ENCODE data around the gene ARNT2. TPM values are rescaled to one million over a fixed set of nuclear protein-coding genes. Genes with fewer than 3 reads are reported as not detected.

ARNT2 gene
- total and polyA plus RNA-seq, 12 donors, result 2.0 to 6.4 (median 3.5) TPM

DNA sequence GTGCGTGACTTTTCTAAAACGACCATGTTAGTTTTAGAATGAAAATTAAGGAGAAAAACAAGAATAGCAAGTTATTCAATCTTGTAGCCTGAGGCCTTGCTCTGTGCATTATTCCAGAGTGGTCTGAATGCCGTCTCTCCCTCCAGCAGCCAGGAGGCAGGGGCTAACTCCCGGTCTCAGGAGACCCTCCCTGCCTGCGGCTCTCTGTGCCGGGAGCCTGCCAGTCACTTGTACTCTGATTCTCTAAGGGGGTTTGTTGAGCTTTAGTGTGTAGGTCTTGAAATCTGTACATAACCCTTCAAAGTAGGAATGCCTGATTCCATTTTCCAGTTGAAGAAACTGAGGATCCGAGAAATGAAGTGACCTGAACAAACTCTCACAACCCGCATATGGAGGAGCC, 97.3 kb downstream of the ARNT2 start:
- Histone ChIP-seq H3K4me1 (replicated peaks in 1 of 2) (no peaks in the 10 kb centered on the region), H3K36me3 (replicated peaks in 1 of 2) (no peaks in the 10 kb centered on the region), H3K27ac (no peak overlapping the region), H3K27me3 (no peaks in the 10 kb centered on the region), H3K9me3 (replicated peaks in 1 of 3) (no peaks in the 10 kb centered on the region), H3K4me3 (no peak overlapping the region)
- no peak for DNase-seq
- TF ChIP-seq, protein P1, sequence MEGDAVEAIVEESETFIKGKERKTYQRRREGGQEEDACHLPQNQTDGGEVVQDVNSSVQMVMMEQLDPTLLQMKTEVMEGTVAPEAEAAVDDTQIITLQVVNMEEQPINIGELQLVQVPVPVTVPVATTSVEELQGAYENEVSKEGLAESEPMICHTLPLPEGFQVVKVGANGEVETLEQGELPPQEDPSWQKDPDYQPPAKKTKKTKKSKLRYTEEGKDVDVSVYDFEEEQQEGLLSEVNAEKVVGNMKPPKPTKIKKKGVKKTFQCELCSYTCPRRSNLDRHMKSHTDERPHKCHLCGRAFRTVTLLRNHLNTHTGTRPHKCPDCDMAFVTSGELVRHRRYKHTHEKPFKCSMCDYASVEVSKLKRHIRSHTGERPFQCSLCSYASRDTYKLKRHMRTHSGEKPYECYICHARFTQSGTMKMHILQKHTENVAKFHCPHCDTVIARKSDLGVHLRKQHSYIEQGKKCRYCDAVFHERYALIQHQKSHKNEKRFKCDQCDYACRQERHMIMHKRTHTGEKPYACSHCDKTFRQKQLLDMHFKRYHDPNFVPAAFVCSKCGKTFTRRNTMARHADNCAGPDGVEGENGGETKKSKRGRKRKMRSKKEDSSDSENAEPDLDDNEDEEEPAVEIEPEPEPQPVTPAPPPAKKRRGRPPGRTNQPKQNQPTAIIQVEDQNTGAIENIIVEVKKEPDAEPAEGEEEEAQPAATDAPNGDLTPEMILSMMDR (IDR thresholded peaks at IDR 0.05), result no peak
- TF ChIP-seq POLR2A (IDR thresholded peaks at IDR 0.05), result no peak
- intact Hi-C loops (cut with DNase I), result loop anchor here in 1 of 2 donors (10.0 kb wide), 1 partner anchor 47 kb away; no protein-coding TSS in a partner anchor
- 93 to 96% (median 94%) methylated on average over 8 of the region's 8 CpGs for WGBS, 4 donors

DNA sequence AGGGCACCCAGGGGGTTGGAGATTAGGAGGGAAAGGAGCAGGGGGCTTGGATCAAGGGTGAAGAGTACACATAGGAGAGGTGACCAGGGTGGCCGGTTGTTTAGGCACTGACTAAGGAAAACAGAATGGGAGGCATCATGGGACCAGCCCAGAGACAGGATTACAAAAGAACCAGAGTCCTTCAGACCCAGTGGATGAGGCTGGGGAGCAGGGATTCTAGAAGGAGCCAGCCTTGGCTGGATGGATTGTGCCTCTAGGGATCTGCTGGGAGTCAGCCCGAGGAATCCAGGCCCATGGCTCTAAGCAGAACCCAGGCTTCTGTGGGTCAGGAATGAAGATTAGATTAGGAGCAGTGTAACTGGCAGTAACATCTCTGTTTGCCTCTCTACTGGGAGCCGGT, 98.6 kb downstream of the ARNT2 start:
- Histone ChIP-seq H3K9me3 (replicated peaks in 1 of 3) (no peaks in the 10 kb centered on the region), H3K27me3 (no peaks in the 10 kb centered on the region), H3K36me3 (replicated peaks in 1 of 2) (no peaks in the 10 kb centered on the region), H3K27ac (peak overlapping the region in 1 of 5 donors; percentile 38), H3K4me3 (no peak overlapping the region), H3K4me1 (replicated peaks in 1 of 2) (no peaks in the 10 kb centered on the region)
- intact Hi-C loops (cut with DNase I), result loop anchor here in 1 of 2 donors (10.0 kb wide), 1 partner anchor 48 kb away; no protein-coding TSS in a partner anchor
- DNase-seq, result no peak
- TF ChIP-seq, protein P1 (IDR thresholded peaks at IDR 0.05), result no peak
- TF ChIP-seq POLR2A (IDR thresholded peaks at IDR 0.05), result no peak
- 72 to 83% (median 80%) methylated on average over 3 of the region's 3 CpGs for WGBS, 4 donors

DNA sequence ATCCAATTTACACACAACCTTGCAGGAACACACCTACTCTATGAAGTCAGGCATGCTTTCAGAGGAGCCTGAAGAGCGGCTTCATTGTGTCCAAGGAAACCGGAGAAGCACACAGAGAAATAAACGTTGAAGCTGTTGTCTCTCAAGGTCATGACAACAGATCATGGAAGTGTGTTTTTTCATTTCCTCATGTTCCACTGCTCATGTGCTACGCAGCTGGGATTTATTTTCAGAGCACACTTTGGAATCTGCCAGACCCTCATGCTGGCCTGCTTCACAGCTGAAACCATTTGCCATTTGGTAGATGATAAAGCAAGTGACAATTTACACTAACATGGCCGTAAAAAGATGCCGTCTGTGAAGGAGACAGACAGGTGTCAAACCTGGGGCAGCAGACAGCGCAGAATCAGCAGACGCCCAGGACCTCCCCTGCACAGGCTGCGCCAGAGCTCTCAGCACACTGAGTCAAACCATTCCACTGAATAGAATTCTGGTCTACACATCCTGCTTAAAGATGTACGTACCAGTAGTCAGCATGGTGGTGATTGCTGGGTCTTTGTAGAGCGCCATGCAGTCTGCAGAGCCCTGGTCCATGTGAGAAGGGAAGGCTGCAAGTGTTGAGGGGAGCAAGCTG, 99.3 kb downstream of the ARNT2 start:
- Histone ChIP-seq H3K27ac (no peak overlapping the region), H3K36me3 (replicated peaks in 1 of 2) (no peaks in the 10 kb centered on the region), H3K27me3 (no peaks in the 10 kb centered on the region), H3K9me3 (replicated peaks in 1 of 3) (no peaks in the 10 kb centered on the region), H3K4me3 (no peak overlapping the region), H3K4me1 (replicated peaks in 1 of 2) (no peaks in the 10 kb centered on the region)
- TF ChIP-seq POLR2A (IDR thresholded peaks at IDR 0.05), result no peak
- TF ChIP-seq, protein P1 (IDR thresholded peaks at IDR 0.05), result no peak
- intact Hi-C loops (cut with DNase I), result loop anchor here in 1 of 2 donors (10.0 kb wide), 1 partner anchor 49 kb away; no protein-coding TSS in a partner anchor
- WGBS, 4 donors, result 80 to 83% (median 80%) methylated on average over 11 of the region's 11 CpGs
- no peak for DNase-seq

DNA sequence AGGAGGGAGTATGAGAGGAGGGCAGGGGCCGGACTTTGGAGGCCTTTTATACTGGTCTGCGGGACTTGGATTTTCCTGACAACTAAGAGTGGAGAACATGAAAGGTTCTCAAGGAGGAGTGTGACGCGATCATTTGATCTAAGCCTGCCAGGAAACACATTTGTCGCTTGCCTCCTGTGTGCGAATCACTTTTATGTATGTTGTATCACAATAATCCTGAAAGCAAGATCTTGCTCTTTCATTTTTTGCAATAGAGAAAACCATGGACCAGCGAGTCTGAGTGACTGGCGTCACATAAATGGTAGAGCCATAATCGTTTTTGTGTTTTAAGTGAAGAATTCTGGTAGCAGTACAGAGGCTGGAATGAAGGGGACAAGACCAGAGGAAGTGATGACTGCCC, 100.7 kb downstream of the ARNT2 start:
- DNase-seq, result no peak
- Histone ChIP-seq H3K4me3 (no peak overlapping the region), H3K27me3 (no peaks in the 10 kb centered on the region), H3K27ac (no peak overlapping the region), H3K4me1 (replicated peaks in 1 of 2) (no peaks in the 10 kb centered on the region), H3K36me3 (replicated peaks in 1 of 2) (no peaks in the 10 kb centered on the region), H3K9me3 (replicated peaks in 1 of 3) (no peaks in the 10 kb centered on the region)
- TF ChIP-seq, protein P1 (IDR thresholded peaks at IDR 0.05), result no peak
- TF ChIP-seq POLR2A (IDR thresholded peaks at IDR 0.05), result no peak
- WGBS, 4 donors, result 92 to 96% (median 95%) methylated on average over 9 of the region's 9 CpGs
- intact Hi-C loops (cut with DNase I), result loop anchor here in 1 of 2 donors (10.0 kb wide), 1 partner anchor 50 kb away; no protein-coding TSS in a partner anchor
